ENCODE measurements around the gene DNAJB9. TPM values are rescaled to one million over a fixed set of nuclear protein-coding genes. Genes with fewer than 3 reads are reported as not detected.

The DNAJB9 gene
- polyA plus RNA-seq, 1 donor (not counting 4 experiments of a cell fraction or from before 2014, with no cell fraction given), result 13.4 TPM

DNA sequence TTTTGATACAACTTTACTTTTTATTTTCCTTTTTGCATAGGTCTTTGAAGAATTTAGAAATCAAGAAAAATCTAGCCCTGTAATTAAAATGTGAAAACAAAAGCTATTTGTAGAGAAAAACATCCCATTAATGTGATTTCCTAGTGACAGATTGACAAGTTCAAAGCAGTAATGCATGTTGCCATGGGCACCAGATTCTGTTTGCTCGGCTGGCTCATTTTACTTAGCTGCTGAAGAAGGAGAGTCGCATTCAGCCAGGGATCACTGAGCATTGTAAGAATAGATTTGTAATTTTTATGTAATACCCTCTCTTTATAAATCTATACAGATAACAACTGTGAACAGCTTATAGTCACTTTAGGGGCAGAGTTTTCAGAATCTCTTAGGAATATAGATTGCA, 28.5 kb downstream of the DNAJB9 start:
- FAIRE-seq, result no peak

DNA sequence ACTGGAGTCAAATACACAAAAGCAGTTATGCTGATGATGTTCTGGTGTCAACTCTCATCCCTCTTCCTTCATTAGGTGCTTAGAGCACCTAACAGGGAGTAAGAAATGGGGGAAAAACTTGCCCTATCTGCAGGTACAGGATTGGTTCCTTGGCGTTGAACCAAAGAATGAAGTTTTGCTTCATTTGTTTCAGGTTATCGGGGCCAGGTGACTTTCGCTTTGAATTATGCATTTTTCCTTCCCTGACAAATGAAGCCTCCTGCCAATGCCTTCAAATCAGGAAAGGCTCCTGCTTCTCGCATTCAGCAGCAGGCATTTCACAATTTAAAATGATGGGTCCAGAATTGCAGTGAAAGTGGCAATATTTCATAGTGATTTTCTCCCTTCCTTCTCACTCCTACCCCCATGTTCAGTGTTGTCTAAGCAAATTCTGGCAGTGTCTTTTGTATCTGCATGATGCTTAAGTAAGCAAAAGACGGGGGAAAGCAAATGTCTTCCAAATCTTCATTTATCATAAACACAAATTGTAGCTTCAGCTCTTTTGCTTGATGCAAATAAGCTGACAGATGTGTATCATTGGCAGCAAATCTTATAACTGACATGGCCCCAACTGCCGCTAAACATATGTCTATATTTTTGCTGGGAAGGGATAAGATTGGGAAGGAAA, 29.4 kb downstream of the DNAJB9 start:
- Histone ChIP-seq H3K9me1 (ENCODE audit: control insufficient read depth, extremely low read depth, insufficient read depth, low read length) (no peaks in the 10 kb centered on the region), H3K79me2 (ENCODE audit: control insufficient read depth, insufficient read depth, low read length) (no peaks in the 10 kb centered on the region), H3K4me1 (ENCODE audit: control insufficient read depth, extremely low read depth, insufficient read depth, low read length) (no peaks in the 10 kb centered on the region), H3K9ac (ENCODE audit: control insufficient read depth, extremely low read depth, insufficient read depth, low read length) (no peak overlapping the region), H3K4me3 (ENCODE audit: control insufficient read depth in 2 of 3, extremely low read depth in 1 of 3, insufficient read depth in 2 of 3, low read depth in 1 of 3, low read length in 3 of 3) (no peak overlapping the region), H4K20me1 (ENCODE audit: control insufficient read depth, extremely low read depth, insufficient read depth, low read length) (no peaks in the 10 kb centered on the region), H3K9me3 (ENCODE audit: control insufficient read depth, low read depth, low read length) (no peaks in the 10 kb centered on the region), H3K4me2 (ENCODE audit: control insufficient read depth, extremely low read depth, insufficient read depth, low read depth, low read length) (peak overlapping the region; percentile 45), H2AFZ (ENCODE audit: control insufficient read depth, low read length) (no peak overlapping the region), H3K27me3 (ENCODE audit: control insufficient read depth, extremely low read depth, insufficient read depth, low read length) (peaks cover 11% of the 10 kb centered on the region), H3K27ac (ENCODE audit: control insufficient read depth, insufficient read depth, low read length) (no peak overlapping the region), H3K36me3 (ENCODE audit: control insufficient read depth in 2 of 2, extremely low read depth in 1 of 2, insufficient read depth in 2 of 2, low read length in 2 of 2) (no peaks in the 10 kb centered on the region)
- dilution Hi-C loops (cut with MboI; ENCODE audit: extremely low pct_ligation_motif_present, low sequenced_read_pairs), result no loop called here
- DNase-seq (ENCODE audit: low read depth, low spot score) (no peak), FAIRE-seq (no peak)
- TF ChIP-seq EZH2 (IDR thresholded peaks at IDR 0.05; ENCODE audit: low read length), result no peak
- TF ChIP-seq, protein P1, sequence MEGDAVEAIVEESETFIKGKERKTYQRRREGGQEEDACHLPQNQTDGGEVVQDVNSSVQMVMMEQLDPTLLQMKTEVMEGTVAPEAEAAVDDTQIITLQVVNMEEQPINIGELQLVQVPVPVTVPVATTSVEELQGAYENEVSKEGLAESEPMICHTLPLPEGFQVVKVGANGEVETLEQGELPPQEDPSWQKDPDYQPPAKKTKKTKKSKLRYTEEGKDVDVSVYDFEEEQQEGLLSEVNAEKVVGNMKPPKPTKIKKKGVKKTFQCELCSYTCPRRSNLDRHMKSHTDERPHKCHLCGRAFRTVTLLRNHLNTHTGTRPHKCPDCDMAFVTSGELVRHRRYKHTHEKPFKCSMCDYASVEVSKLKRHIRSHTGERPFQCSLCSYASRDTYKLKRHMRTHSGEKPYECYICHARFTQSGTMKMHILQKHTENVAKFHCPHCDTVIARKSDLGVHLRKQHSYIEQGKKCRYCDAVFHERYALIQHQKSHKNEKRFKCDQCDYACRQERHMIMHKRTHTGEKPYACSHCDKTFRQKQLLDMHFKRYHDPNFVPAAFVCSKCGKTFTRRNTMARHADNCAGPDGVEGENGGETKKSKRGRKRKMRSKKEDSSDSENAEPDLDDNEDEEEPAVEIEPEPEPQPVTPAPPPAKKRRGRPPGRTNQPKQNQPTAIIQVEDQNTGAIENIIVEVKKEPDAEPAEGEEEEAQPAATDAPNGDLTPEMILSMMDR (optimal IDR thresholded peaks at IDR 0.05 in 1 of 3, IDR thresholded peaks at IDR 0.05 in 1 of 3, conservative IDR thresholded peaks at IDR 0.05 in 1 of 3; ENCODE audit: extremely low read depth in 1 of 3, insufficient read depth in 2 of 3, low read length in 3 of 3), result no peak

More for the DNA sequence above, 28.5 kb downstream of the DNAJB9 start:
- Histone ChIP-seq H4K20me1 (ENCODE audit: control insufficient read depth, extremely low read depth, insufficient read depth, low read length) (no peaks in the 10 kb centered on the region), H3K27ac (ENCODE audit: control insufficient read depth, insufficient read depth, low read length) (no peak overlapping the region), H3K79me2 (ENCODE audit: control insufficient read depth, insufficient read depth, low read length) (no peaks in the 10 kb centered on the region), H3K9me3 (ENCODE audit: control insufficient read depth, low read depth, low read length) (no peaks in the 10 kb centered on the region), H3K4me2 (ENCODE audit: control insufficient read depth, extremely low read depth, insufficient read depth, low read depth, low read length) (no peak overlapping the region), H2AFZ (ENCODE audit: control insufficient read depth, low read length) (no peak overlapping the region), H3K36me3 (ENCODE audit: control insufficient read depth in 2 of 2, extremely low read depth in 1 of 2, insufficient read depth in 2 of 2, low read length in 2 of 2) (no peaks in the 10 kb centered on the region), H3K4me1 (ENCODE audit: control insufficient read depth, extremely low read depth, insufficient read depth, low read length) (no peaks in the 10 kb centered on the region), H3K9me1 (ENCODE audit: control insufficient read depth, extremely low read depth, insufficient read depth, low read length) (no peaks in the 10 kb centered on the region), H3K4me3 (ENCODE audit: control insufficient read depth in 2 of 3, extremely low read depth in 1 of 3, insufficient read depth in 2 of 3, low read depth in 1 of 3, low read length in 3 of 3) (no peak overlapping the region), H3K27me3 (ENCODE audit: control insufficient read depth, extremely low read depth, insufficient read depth, low read length) (peaks cover 11% of the 10 kb centered on the region), H3K9ac (ENCODE audit: control insufficient read depth, extremely low read depth, insufficient read depth, low read length) (no peak overlapping the region)
- dilution Hi-C loops (cut with MboI; ENCODE audit: extremely low pct_ligation_motif_present, low sequenced_read_pairs), result no loop called here
- TF ChIP-seq, protein P1 (optimal IDR thresholded peaks at IDR 0.05 in 1 of 3, IDR thresholded peaks at IDR 0.05 in 1 of 3, conservative IDR thresholded peaks at IDR 0.05 in 1 of 3; ENCODE audit: extremely low read depth in 1 of 3, insufficient read depth in 2 of 3, low read length in 3 of 3), result no peak
- TF ChIP-seq EZH2 (IDR thresholded peaks at IDR 0.05; ENCODE audit: low read length), result no peak
- DNase-seq (ENCODE audit: low read depth, low spot score), result no peak
